Thyroid gland (tissue), 4 donors: ENCODE measurements around the gene ANK3.

Source experiments
- POLR2A ChIP-seq, 2 donors: fragments of 450-650 bp; IDR thresholded peaks; one replicate each; pipeline ENCODE4 v1.6.1; 2017; ENCODE audit warnings: antibody characterized with exemption in 2 of 2, mild to moderate bottlenecking in 2 of 2, moderate library complexity in 1 of 2
- TF ChIP-seq, protein P1 (sequence below), 6 experiments: fragments of 200-600 bp in 3 of 6; fragments of 450-650 bp in 3 of 6; sonication (generic) in 3 of 6; IDR thresholded peaks; one replicate each; pipeline ENCODE4 v1.5.1; 2016 to 2019; ENCODE audit warnings: antibody characterized with exemption in 6 of 6, mild to moderate bottlenecking in 2 of 6, inconsistent platforms in 1 of 6, moderate library complexity in 1 of 6

DNA sequence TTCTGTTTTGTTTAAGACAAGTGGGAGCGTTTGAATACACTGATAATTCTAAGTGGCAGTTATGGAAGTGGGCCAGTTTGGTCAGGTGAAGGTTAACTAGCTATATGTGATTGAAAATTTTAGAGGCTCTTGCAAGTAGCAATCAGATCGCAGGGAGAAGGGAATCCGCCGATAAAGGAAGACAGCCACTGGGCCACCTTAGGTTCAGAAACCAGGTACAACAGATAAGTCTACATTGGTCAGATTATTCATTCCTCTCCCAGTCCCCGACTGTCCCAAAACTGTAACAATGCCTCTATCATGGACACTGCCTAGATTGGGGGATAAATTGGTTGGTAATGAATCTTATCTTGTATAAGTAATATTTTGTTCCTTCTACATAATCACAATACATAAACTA is 8.9 kb downstream of the ANK3 start:
- TF ChIP-seq, protein P1, sequence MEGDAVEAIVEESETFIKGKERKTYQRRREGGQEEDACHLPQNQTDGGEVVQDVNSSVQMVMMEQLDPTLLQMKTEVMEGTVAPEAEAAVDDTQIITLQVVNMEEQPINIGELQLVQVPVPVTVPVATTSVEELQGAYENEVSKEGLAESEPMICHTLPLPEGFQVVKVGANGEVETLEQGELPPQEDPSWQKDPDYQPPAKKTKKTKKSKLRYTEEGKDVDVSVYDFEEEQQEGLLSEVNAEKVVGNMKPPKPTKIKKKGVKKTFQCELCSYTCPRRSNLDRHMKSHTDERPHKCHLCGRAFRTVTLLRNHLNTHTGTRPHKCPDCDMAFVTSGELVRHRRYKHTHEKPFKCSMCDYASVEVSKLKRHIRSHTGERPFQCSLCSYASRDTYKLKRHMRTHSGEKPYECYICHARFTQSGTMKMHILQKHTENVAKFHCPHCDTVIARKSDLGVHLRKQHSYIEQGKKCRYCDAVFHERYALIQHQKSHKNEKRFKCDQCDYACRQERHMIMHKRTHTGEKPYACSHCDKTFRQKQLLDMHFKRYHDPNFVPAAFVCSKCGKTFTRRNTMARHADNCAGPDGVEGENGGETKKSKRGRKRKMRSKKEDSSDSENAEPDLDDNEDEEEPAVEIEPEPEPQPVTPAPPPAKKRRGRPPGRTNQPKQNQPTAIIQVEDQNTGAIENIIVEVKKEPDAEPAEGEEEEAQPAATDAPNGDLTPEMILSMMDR (IDR thresholded peaks at IDR 0.05) = no peak
- TF ChIP-seq POLR2A (IDR thresholded peaks at IDR 0.05) = no peak
